ENCODE measurements around the gene CEP68. TPM values are rescaled to one million over a fixed set of nuclear protein-coding genes. Genes with fewer than 3 reads are reported as not detected.

Gene CEP68
- 16.6 and 17.9 TPM in 2 replicates for total RNA-seq

- intact Hi-C loops (cut with micrococcal nuclease): loop anchor here (1.0 to 10.0 kb wide), 6 partner anchors 9 to 1472 kb away; partner anchors contain the start of genes ACTR2, AFTPH, MDH1 and RAB1A
- peak within 1 kb of the TSS; percentile 97 for H3K4me3 Mint-ChIP-seq
- H3K27ac Mint-ChIP-seq: peak within 1 kb of the TSS; percentile 95
- no peaks in the 10 kb centered on the region for H3K9me3 Mint-ChIP-seq
- ChIA-PET POLR2A (interaction anchor here (0.6 to 5.9 kb wide), 26 partner anchors 8 to 532 kb away, joined by 3 to 50 read pairs (median 6); partner anchors contain the start of genes ACTR2, AFTPH, RAB1A and SERTAD2), CTCF (interaction anchor here (0.6 to 1.9 kb wide), 10 partner anchors 8 to 158 kb away, joined by 3 to 14 read pairs (median 4); no protein-coding TSS in a partner anchor)
- peak; percentile 91 for ATAC-seq (ENCODE audit: low read depth)
- H3K4me1 Mint-ChIP-seq: peaks cover 75% of the 10 kb centered on the region
- DNase-seq: peak; percentile 95
- no peaks in the 10 kb centered on the region for H3K27me3 Mint-ChIP-seq
- H3K36me3 Mint-ChIP-seq (ENCODE audit: low read depth): peaks cover 6% of the 10 kb centered on the region
- TF ChIP-seq CTCF (IDR thresholded peaks at IDR 0.05): no peak
Observed at GRCh38 chr2:65056215-65057053, at the start of gene CEP68. Gene CEP68 (plus strand): TSS chr2:65056416. CDS start chr2:65069445, 13,029 bp downstream.

- DNase-seq: no peak
- no peak for TF ChIP-seq CTCF (IDR thresholded peaks at IDR 0.05)
- ATAC-seq (ENCODE audit: low read depth): no peak
- intact Hi-C loops (cut with micrococcal nuclease): no loop called here
- peaks cover 60% of the 10 kb centered on the region for H3K36me3 Mint-ChIP-seq (ENCODE audit: low read depth)
- H3K27me3 Mint-ChIP-seq: no peaks in the 10 kb centered on the region
- no peak overlapping the region for H3K4me3 Mint-ChIP-seq
- peak overlapping the region; percentile 54 for H3K27ac Mint-ChIP-seq
- ChIA-PET POLR2A (interaction anchor here (0.6 kb wide), 1 partner anchor 51 kb away, joined by 3 read pairs; no protein-coding TSS in a partner anchor), CTCF (no interaction called here)
- H3K4me1 Mint-ChIP-seq: peaks cover 43% of the 10 kb centered on the region
- no peaks in the 10 kb centered on the region for H3K9me3 Mint-ChIP-seq
Observed at GRCh38 chr2:65013776-65014175, 42.4 kb upstream of the CEP68 start.

GRCh38 chr2:65015731-65016130, 40.5 kb upstream of the CEP68 start:
- POLR2A ChIA-PET: interaction anchor here (0.6 kb wide), 1 partner anchor 248 kb away, joined by 3 read pairs; no protein-coding TSS in a partner anchor
- H3K4me3 Mint-ChIP-seq: no peak overlapping the region
- no peaks in the 10 kb centered on the region for H3K27me3 Mint-ChIP-seq
- no peak overlapping the region for H3K27ac Mint-ChIP-seq
- H3K4me1 Mint-ChIP-seq: peaks cover 43% of the 10 kb centered on the region
- DNase-seq (no peak), ATAC-seq (ENCODE audit: low read depth) (no peak)
- H3K9me3 Mint-ChIP-seq: no peaks in the 10 kb centered on the region
- H3K36me3 Mint-ChIP-seq (ENCODE audit: low read depth): peaks cover 67% of the 10 kb centered on the region
- CTCF ChIA-PET: interaction anchor here (2.4 to 3.8 kb wide), 3 partner anchors 16 to 99 kb away, joined by 7 to 40 read pairs (median 18); no protein-coding TSS in a partner anchor
- TF ChIP-seq CTCF (IDR thresholded peaks at IDR 0.05): no peak
- intact Hi-C loops (cut with micrococcal nuclease): loop anchor here (2.0 kb wide), 1 partner anchor 27 kb away; the partner anchor contains the start of gene SLC1A4

- ChIA-PET CTCF (interaction anchor here (0.9 to 3.8 kb wide), 9 partner anchors 10 to 404 kb away, joined by 3 to 40 read pairs (median 7); partner anchors contain the start of gene CEP68), POLR2A (interaction anchor here (0.8 to 2.8 kb wide), 9 partner anchors 10 to 266 kb away, joined by 5 to 39 read pairs (median 9); partner anchors contain the start of genes CEP68 and SLC1A4)
- no peaks in the 10 kb centered on the region for H3K27me3 Mint-ChIP-seq
- ATAC-seq (ENCODE audit: low read depth) (no peak), DNase-seq (no peak)
- peak overlapping the region; percentile 71 for H3K27ac Mint-ChIP-seq
- intact Hi-C loops (cut with micrococcal nuclease): loop anchor here (1.0 to 2.0 kb wide), 5 partner anchors 11 to 99 kb away; partner anchors contain the start of gene SLC1A4
- H3K36me3 Mint-ChIP-seq (ENCODE audit: low read depth): peaks cover 70% of the 10 kb centered on the region
- no peak for TF ChIP-seq CTCF (IDR thresholded peaks at IDR 0.05)
- peaks cover 44% of the 10 kb centered on the region for H3K4me1 Mint-ChIP-seq
- H3K9me3 Mint-ChIP-seq: no peaks in the 10 kb centered on the region
- no peak overlapping the region for H3K4me3 Mint-ChIP-seq
Observed at GRCh38 chr2:65016789-65017188, 39.4 kb upstream of the CEP68 start.

Data from activated B cell treated with CpG ODN at 0.5 μM for 24 hours (primary cell).